ENCODE data around the gene PTGFR. TPM values are rescaled to one million over a fixed set of nuclear protein-coding genes. Genes with fewer than 3 reads are reported as not detected.

PTGFR gene
- polyA plus RNA-seq, 4 donors = 0.41 to 0.90 TPM; not detected in 2

- no peak for FAIRE-seq
Measured at GRCh38 chr1:78472851-78473496, 17.8 kb upstream of the PTGFR start.

GRCh38 chr1:78474092-78474491 is 16.7 kb upstream of the PTGFR start:
- no peaks in the 10 kb centered on the region for H3K36me3 ChIP-seq (ENCODE audit: control insufficient read depth in 3 of 3, insufficient read depth in 2 of 3, low read depth in 1 of 3, low read length in 3 of 3)
- no peak overlapping the region for H3K27ac ChIP-seq (ENCODE audit: low read depth in 1 of 3, low read length in 2 of 3)
- H3K27me3 ChIP-seq (ENCODE audit: control insufficient read depth in 3 of 3, insufficient read depth in 3 of 3, low read length in 3 of 3) = no peaks in the 10 kb centered on the region
- no peak for FAIRE-seq
- no peak for DNase-seq
- no peaks in the 10 kb centered on the region for H3K4me1 ChIP-seq (ENCODE audit: control insufficient read depth in 3 of 3, insufficient read depth in 2 of 3, low read depth in 1 of 3, low read length in 2 of 3)
- no peak overlapping the region for H3K4me3 ChIP-seq (ENCODE audit: low read depth in 1 of 3, low read length in 3 of 3)
- H3K9me3 ChIP-seq (ENCODE audit: control insufficient read depth in 2 of 2, insufficient read depth in 1 of 2, low read depth in 1 of 2, low read length in 1 of 2) = no peaks in the 10 kb centered on the region

More at GRCh38 chr1:78472851-78473496, 17.8 kb upstream of the PTGFR start:
- WGBS, 3 donors = 51 to 70% (median 66%) methylated on average over 2 of the region's 2 CpGs
- H3K27me3 ChIP-seq (ENCODE audit: control insufficient read depth in 3 of 3, insufficient read depth in 3 of 3, low read length in 3 of 3) = no peaks in the 10 kb centered on the region
- DNase-seq = no peak
- H3K27ac ChIP-seq (ENCODE audit: low read depth in 1 of 3, low read length in 2 of 3) = no peak overlapping the region
- H3K36me3 ChIP-seq (ENCODE audit: control insufficient read depth in 3 of 3, insufficient read depth in 2 of 3, low read depth in 1 of 3, low read length in 3 of 3) = no peaks in the 10 kb centered on the region
- H3K4me1 ChIP-seq (ENCODE audit: control insufficient read depth in 3 of 3, insufficient read depth in 2 of 3, low read depth in 1 of 3, low read length in 2 of 3) = no peaks in the 10 kb centered on the region
- H3K9me3 ChIP-seq (ENCODE audit: control insufficient read depth in 2 of 2, insufficient read depth in 1 of 2, low read depth in 1 of 2, low read length in 1 of 2) = no peaks in the 10 kb centered on the region
- no peak overlapping the region for H3K4me3 ChIP-seq (ENCODE audit: low read depth in 1 of 3, low read length in 3 of 3)

- FAIRE-seq = no peak
- no peak overlapping the region for H3K27ac ChIP-seq (ENCODE audit: low read depth in 1 of 3, low read length in 2 of 3)
- H3K27me3 ChIP-seq (ENCODE audit: control insufficient read depth in 3 of 3, insufficient read depth in 3 of 3, low read length in 3 of 3) = no peaks in the 10 kb centered on the region
- H3K4me1 ChIP-seq (ENCODE audit: control insufficient read depth in 3 of 3, insufficient read depth in 2 of 3, low read depth in 1 of 3, low read length in 2 of 3) = no peaks in the 10 kb centered on the region
- H3K9me3 ChIP-seq (ENCODE audit: control insufficient read depth in 2 of 2, insufficient read depth in 1 of 2, low read depth in 1 of 2, low read length in 1 of 2) = no peaks in the 10 kb centered on the region
- no peaks in the 10 kb centered on the region for H3K36me3 ChIP-seq (ENCODE audit: control insufficient read depth in 3 of 3, insufficient read depth in 2 of 3, low read depth in 1 of 3, low read length in 3 of 3)
- WGBS, 3 donors = 54 to 62% (median 62%) methylated on average over 4 of the region's 4 CpGs
- DNase-seq = no peak
- H3K4me3 ChIP-seq (ENCODE audit: low read depth in 1 of 3, low read length in 3 of 3) = no peak overlapping the region
Measured at GRCh38 chr1:78475888-78476610, 14.7 kb upstream of the PTGFR start.

- no peak for FAIRE-seq
Measured at GRCh38 chr1:78483903-78484302, 6.9 kb upstream of the PTGFR start.

DNA sequence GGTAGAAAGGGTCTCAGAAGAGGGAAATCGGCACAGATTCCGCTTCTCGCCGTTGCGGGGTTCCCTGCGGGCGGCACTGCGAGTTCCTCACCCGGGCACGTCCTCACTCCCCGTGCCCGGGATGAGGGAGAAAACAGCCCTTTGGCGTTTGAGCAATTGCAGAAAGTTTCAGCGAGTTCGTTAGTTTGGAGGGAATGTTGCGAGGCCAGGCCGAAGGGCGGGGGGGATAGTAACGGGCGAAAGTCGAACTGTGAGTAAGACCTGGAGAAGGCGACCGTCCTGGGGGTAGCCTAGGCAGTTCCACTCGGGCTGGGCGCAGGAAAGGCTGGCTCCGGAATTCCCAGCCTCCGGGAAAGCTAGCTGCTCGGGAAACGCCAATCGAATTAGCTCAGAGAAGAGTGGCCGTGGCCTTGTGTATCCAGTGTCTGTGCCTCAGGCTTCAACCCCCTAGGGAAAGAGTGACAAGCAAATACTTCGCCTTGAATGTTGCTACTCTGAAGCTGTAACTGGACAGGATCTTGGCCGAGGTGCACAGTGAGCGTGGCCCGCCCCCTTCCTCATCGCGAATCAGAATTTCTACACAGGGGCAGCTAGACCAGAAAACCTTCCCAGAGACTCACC is 787 bp downstream of the PTGFR start:
- 6 to 14% (median 11%) methylated on average over 37 of the region's 37 CpGs for WGBS, 3 donors
- Histone ChIP-seq H3K27ac (ENCODE audit: low read depth in 1 of 3, low read length in 2 of 3) (peak overlapping the region in 1 of 3 donors; percentile 80), H3K4me3 (ENCODE audit: low read depth in 1 of 3, low read length in 3 of 3) (peak overlapping the region in 1 of 3 donors; percentile 42), H3K9me3 (ENCODE audit: control insufficient read depth in 2 of 2, insufficient read depth in 1 of 2, low read depth in 1 of 2, low read length in 1 of 2) (no peaks in the 10 kb centered on the region), H3K4me1 (ENCODE audit: control insufficient read depth in 3 of 3, insufficient read depth in 2 of 3, low read depth in 1 of 3, low read length in 2 of 3) (no peaks in the 10 kb centered on the region), H3K27me3 (ENCODE audit: control insufficient read depth in 3 of 3, insufficient read depth in 3 of 3, low read length in 3 of 3) (peaks cover 0 to 22% (median 4%) of the 10 kb centered on the region in 3 donors), H3K36me3 (ENCODE audit: control insufficient read depth in 3 of 3, insufficient read depth in 2 of 3, low read depth in 1 of 3, low read length in 3 of 3) (no peaks in the 10 kb centered on the region)
- peak in 1 of 2 donors; percentile 8 for DNase-seq
- no peak for FAIRE-seq

More at GRCh38 chr1:78483903-78484302, 6.9 kb upstream of the PTGFR start:
- H3K4me1 ChIP-seq (ENCODE audit: control insufficient read depth in 3 of 3, insufficient read depth in 2 of 3, low read depth in 1 of 3, low read length in 2 of 3) = no peaks in the 10 kb centered on the region
- no peaks in the 10 kb centered on the region for H3K9me3 ChIP-seq (ENCODE audit: control insufficient read depth in 2 of 2, insufficient read depth in 1 of 2, low read depth in 1 of 2, low read length in 1 of 2)
- 33 to 47% (median 37%) methylated on average over 5 to 6 of the region's 6 CpGs for WGBS, 3 donors
- H3K27me3 ChIP-seq (ENCODE audit: control insufficient read depth in 3 of 3, insufficient read depth in 3 of 3, low read length in 3 of 3) = no peaks in the 10 kb centered on the region
- H3K27ac ChIP-seq (ENCODE audit: low read depth in 1 of 3, low read length in 2 of 3) = no peak overlapping the region
- DNase-seq = no peak
- H3K36me3 ChIP-seq (ENCODE audit: control insufficient read depth in 3 of 3, insufficient read depth in 2 of 3, low read depth in 1 of 3, low read length in 3 of 3) = no peaks in the 10 kb centered on the region
- no peak overlapping the region for H3K4me3 ChIP-seq (ENCODE audit: low read depth in 1 of 3, low read length in 3 of 3)

DNA sequence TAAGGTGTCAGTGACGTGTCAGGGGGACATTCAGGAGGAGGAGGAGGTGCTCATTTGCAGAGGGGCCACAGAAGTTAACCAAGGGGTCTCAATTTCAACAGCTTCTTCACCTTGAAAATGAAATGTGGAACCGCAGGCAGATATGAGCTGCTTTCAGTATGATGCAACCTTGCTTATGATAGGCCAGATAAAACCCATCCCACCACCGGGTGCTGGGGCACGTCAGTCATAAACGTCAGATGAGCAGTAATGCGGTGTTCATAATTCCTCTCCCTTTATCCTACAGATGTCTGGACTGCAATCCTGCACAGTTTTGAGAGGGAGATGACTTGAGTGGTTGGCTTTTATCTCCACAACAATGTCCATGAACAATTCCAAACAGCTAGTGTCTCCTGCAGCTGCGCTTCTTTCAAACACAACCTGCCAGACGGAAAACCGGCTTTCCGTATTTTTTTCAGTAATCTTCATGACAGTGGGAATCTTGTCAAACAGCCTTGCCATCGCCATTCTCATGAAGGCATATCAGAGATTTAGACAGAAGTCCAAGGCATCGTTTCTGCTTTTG is 1.7 kb downstream of the PTGFR start:
- 72 to 79% (median 77%) methylated on average over 12 of the region's 12 CpGs for WGBS, 3 donors
- FAIRE-seq = no peak
- DNase-seq = no peak
- H3K27ac ChIP-seq (ENCODE audit: low read depth in 1 of 3, low read length in 2 of 3) = no peak overlapping the region
- peaks cover 0 to 22% (median 4%) of the 10 kb centered on the region in 3 donors for H3K27me3 ChIP-seq (ENCODE audit: control insufficient read depth in 3 of 3, insufficient read depth in 3 of 3, low read length in 3 of 3)
- H3K4me1 ChIP-seq (ENCODE audit: control insufficient read depth in 3 of 3, insufficient read depth in 2 of 3, low read depth in 1 of 3, low read length in 2 of 3) = no peaks in the 10 kb centered on the region
- H3K4me3 ChIP-seq (ENCODE audit: low read depth in 1 of 3, low read length in 3 of 3) = no peak overlapping the region
- H3K9me3 ChIP-seq (ENCODE audit: control insufficient read depth in 2 of 2, insufficient read depth in 1 of 2, low read depth in 1 of 2, low read length in 1 of 2) = no peaks in the 10 kb centered on the region
- no peaks in the 10 kb centered on the region for H3K36me3 ChIP-seq (ENCODE audit: control insufficient read depth in 3 of 3, insufficient read depth in 2 of 3, low read depth in 1 of 3, low read length in 3 of 3)

DNA sequence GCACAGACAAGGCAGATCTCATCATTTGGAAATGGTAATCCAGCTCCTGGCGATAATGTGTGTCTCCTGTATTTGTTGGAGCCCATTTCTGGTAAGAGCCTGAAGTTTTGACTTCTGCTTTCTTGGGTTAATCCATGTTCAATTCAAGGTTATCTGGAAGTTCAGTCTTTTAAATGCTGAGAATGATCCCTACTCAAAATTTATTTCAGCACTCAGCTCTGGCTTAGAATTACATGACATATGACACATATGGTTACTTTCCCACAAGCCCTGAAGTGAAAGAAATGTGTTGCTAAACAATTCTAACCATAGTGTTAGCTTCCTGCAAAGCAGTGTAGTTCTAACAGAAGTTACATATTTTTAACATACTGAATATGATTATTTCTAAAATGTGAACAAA is 2.7 kb downstream of the PTGFR start:
- WGBS, 3 donors = 83 to 90% (median 85%) methylated on average over 1 of the region's 1 CpG
- Histone ChIP-seq H3K9me3 (ENCODE audit: control insufficient read depth in 2 of 2, insufficient read depth in 1 of 2, low read depth in 1 of 2, low read length in 1 of 2) (no peaks in the 10 kb centered on the region), H3K4me3 (ENCODE audit: low read depth in 1 of 3, low read length in 3 of 3) (no peak overlapping the region), H3K27me3 (ENCODE audit: control insufficient read depth in 3 of 3, insufficient read depth in 3 of 3, low read length in 3 of 3) (peaks cover 0 to 22% (median 4%) of the 10 kb centered on the region in 3 donors), H3K27ac (ENCODE audit: low read depth in 1 of 3, low read length in 2 of 3) (no peak overlapping the region), H3K4me1 (ENCODE audit: control insufficient read depth in 3 of 3, insufficient read depth in 2 of 3, low read depth in 1 of 3, low read length in 2 of 3) (no peaks in the 10 kb centered on the region), H3K36me3 (ENCODE audit: control insufficient read depth in 3 of 3, insufficient read depth in 2 of 3, low read depth in 1 of 3, low read length in 3 of 3) (no peaks in the 10 kb centered on the region)
- DNase-seq = no peak
- no peak for FAIRE-seq

GRCh38 chr1:78497201-78497600 is 6.4 kb downstream of the PTGFR start:
- no peaks in the 10 kb centered on the region for H3K4me1 ChIP-seq (ENCODE audit: control insufficient read depth in 3 of 3, insufficient read depth in 2 of 3, low read depth in 1 of 3, low read length in 2 of 3)
- 74 to 84% (median 76%) methylated on average over 4 of the region's 4 CpGs for WGBS, 3 donors
- no peaks in the 10 kb centered on the region for H3K9me3 ChIP-seq (ENCODE audit: control insufficient read depth in 2 of 2, insufficient read depth in 1 of 2, low read depth in 1 of 2, low read length in 1 of 2)
- FAIRE-seq (no peak), DNase-seq (no peak)
- H3K36me3 ChIP-seq (ENCODE audit: control insufficient read depth in 3 of 3, insufficient read depth in 2 of 3, low read depth in 1 of 3, low read length in 3 of 3) = no peaks in the 10 kb centered on the region
- no peak overlapping the region for H3K4me3 ChIP-seq (ENCODE audit: low read depth in 1 of 3, low read length in 3 of 3)
- H3K27ac ChIP-seq (ENCODE audit: low read depth in 1 of 3, low read length in 2 of 3) = no peak overlapping the region
- peaks cover 0 to 3% (median 0%) of the 10 kb centered on the region in 3 donors for H3K27me3 ChIP-seq (ENCODE audit: control insufficient read depth in 3 of 3, insufficient read depth in 3 of 3, low read length in 3 of 3)
